RWPE1 (cell line): Measurements from ENCODE around the gene SAMD14.
A peak's percentile ranks its signal among the peaks of the same experiment; 100 is the strongest.

Experiments used
- CTCF ChIA-PET: fragments of 350-600 bp; sonication (Branson Sonifier 250); formaldehyde crosslinking; extraction: SDS; loops from one replicate; lab custom pipeline; 2021; lab: Yijun Ruan, JAX
- POLR2A ChIA-PET: fragments of 400-600 bp; formaldehyde crosslinking; extraction: SDS; loops from one replicate; lab custom pipeline; 2020; ENCODE audit warnings: antibody characterized with exemption; ENCODE audit not compliant: low non-redundant PET; lab: Yijun Ruan, JAX
- DNase-seq: peaks from one replicate; pipeline ENCODE4 v3.0.0; 2012; ENCODE audit warnings: low spot score
- H3K27ac ChIP-seq: fragments of 450-650 bp; 2 replicates; pipeline ENCODE4 v1.5.1; 2017
- CTCF ChIP-seq: fragments of 450-650 bp; conservative IDR thresholded peaks from 2 replicates; pipeline ENCODE4 v1.5.1; 2017; ENCODE audit warnings: low read depth, mild to moderate bottlenecking

Gene SAMD14

GRCh38 chr17:50150354-50151040 lies 20.5 kb upstream of the SAMD14 start, which contains the start of gene PPP1R9B:
TSS of gene PPP1R9B (minus strand) at chr17:50150677. CDS start at chr17:50150513, 164 bp downstream.
- CTCF ChIA-PET, result interaction anchor here (0.6 to 2.1 kb wide), 6 partner anchors 10 to 293 kb away, joined by 3 to 7 read pairs (median 4); no protein-coding TSS in a partner anchor
- no peak for TF ChIP-seq CTCF
- DNase-seq, result no peak
- POLR2A ChIA-PET, result interaction anchor here (0.6 kb wide), 4 partner anchors 13 to 1328 kb away, joined by 4 to 7 read pairs (median 4); no protein-coding TSS in a partner anchor
- H3K27ac ChIP-seq, result peak within 1 kb of the TSS; percentile 98

DNA sequence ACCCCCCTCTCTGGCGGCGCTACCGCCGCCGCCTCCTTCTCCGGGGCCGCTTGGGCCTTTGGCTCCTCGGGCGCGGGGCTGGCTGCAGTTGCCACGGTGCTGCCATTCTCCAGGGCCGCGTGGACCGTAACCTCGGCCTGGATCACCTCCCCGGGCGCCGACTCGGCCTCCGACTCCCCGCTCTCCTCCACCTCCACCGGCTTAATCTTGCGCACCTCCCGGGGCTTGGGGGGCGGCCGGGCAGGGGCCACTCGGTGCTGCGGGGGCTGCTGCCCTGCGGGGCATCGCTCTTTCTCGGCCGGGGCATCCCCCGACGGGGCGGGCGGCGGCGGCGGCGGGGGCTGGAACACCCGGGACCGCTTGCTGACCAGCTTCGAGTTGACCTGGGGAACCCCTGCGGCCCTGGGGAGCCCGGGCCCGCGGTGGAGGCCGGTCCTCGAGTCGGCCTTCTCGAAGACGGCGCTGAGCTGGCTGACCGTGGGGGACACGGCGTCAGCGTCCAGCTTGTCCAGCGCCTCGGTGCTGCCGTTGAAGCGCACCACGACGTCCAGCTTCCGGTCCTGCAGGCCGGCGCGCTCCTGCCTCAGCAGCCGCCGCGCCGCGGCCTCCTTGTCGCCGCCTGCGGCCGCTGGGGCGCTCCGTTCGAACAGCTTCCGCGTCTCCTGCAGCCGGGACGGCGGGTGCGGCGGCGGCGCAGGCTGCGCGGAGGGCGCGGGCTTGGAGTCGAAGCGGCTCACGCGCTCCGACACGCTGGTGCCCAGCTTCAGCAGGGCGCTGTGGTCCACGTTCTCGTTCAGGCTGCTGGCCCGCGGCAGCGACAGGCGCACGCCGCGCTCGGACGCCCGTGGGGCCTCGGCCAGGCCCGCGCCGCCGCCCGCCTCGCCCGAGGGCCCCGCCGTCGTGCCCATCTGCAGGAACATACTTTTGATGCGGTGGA lies 19.7 kb upstream of the SAMD14 start:
- POLR2A ChIA-PET, result interaction anchor here (0.6 kb wide), 1 partner anchor 31 kb away, joined by 4 read pairs; no protein-coding TSS in a partner anchor
- CTCF ChIA-PET, result interaction anchor here (0.7 to 2.1 kb wide), 7 partner anchors 10 to 294 kb away, joined by 3 to 7 read pairs (median 5); no protein-coding TSS in a partner anchor
- H3K27ac ChIP-seq, result peak overlapping the region; percentile 98
- no peak for DNase-seq
- no peak; the same call in 1 of the 2 replicates for TF ChIP-seq CTCF

- ChIA-PET POLR2A (interaction anchor here (0.7 kb wide), 1 partner anchor 40 kb away, joined by 3 read pairs; no protein-coding TSS in a partner anchor), CTCF (interaction anchor here (1.1 to 1.3 kb wide), 2 partner anchors 29 to 32 kb away, joined by 3 to 6 read pairs; no protein-coding TSS in a partner anchor)
- no peak for DNase-seq
- no peak for TF ChIP-seq CTCF
- H3K27ac ChIP-seq, result peak overlapping the region; percentile 98
These were observed 19.1 kb upstream of the SAMD14 start for GRCh38 chr17:50149091-50149416.

DNA sequence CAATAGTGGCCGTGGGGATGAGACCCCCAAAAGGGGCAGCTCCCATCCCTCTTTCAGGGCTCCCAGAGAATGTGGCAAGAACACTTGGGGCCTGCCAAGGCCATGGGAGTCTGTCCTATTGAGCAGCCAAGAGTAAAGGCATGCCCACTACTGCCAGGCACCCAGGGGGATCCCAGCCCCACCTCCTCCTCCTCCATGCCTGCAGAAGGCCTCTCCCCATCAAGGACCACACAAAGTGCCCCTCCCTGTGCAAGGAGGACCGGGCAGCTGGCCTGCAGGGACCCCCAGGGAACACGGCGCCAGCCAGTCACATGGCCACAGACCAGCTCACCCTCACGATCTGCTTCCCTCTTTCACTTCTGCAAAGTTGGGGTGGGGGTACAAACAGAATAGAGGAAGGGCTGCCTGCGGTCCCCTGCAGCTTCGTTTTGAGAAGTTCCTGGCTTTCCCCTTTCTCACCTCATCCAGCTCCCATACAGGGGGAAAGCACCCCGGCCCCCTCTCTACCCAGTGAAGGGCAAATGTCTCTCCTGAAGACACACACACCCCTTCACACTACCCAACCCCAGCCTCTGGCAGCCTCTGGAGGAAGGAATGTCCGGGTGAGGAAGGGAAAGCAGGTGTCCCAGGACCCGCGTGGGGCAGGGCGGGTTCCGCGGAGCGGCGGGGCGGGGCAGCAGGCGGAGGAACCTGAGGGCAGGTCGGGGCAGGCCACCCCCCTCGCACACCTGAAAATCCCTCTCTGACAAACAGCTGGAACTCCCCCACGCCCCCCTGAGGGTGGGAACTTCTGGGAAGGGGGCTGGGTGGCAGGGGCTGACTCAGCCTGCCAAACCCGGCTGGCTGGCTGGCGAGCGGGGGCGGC lies 18.5 kb upstream of the SAMD14 start:
- POLR2A ChIA-PET, result interaction anchor here (0.7 kb wide), 1 partner anchor 40 kb away, joined by 3 read pairs; no protein-coding TSS in a partner anchor
- CTCF ChIA-PET, result interaction anchor here (0.6 to 1.6 kb wide), 9 partner anchors 11 to 144 kb away, joined by 3 to 8 read pairs (median 5); no protein-coding TSS in a partner anchor
- peak; percentile 43 for TF ChIP-seq CTCF
- peak; percentile 92 for DNase-seq
- H3K27ac ChIP-seq, result peak overlapping the region; percentile 98

GRCh38 chr17:50147841-50148225 lies 17.9 kb upstream of the SAMD14 start:
- ChIA-PET CTCF (interaction anchor here (0.7 to 1.6 kb wide), 7 partner anchors 11 to 54 kb away, joined by 3 to 8 read pairs (median 5); no protein-coding TSS in a partner anchor), POLR2A (no interaction called here)
- peak overlapping the region; percentile 98 for H3K27ac ChIP-seq
- no peak for DNase-seq
- no peak for TF ChIP-seq CTCF
